ENCODE data around the gene C8G.

DNA sequence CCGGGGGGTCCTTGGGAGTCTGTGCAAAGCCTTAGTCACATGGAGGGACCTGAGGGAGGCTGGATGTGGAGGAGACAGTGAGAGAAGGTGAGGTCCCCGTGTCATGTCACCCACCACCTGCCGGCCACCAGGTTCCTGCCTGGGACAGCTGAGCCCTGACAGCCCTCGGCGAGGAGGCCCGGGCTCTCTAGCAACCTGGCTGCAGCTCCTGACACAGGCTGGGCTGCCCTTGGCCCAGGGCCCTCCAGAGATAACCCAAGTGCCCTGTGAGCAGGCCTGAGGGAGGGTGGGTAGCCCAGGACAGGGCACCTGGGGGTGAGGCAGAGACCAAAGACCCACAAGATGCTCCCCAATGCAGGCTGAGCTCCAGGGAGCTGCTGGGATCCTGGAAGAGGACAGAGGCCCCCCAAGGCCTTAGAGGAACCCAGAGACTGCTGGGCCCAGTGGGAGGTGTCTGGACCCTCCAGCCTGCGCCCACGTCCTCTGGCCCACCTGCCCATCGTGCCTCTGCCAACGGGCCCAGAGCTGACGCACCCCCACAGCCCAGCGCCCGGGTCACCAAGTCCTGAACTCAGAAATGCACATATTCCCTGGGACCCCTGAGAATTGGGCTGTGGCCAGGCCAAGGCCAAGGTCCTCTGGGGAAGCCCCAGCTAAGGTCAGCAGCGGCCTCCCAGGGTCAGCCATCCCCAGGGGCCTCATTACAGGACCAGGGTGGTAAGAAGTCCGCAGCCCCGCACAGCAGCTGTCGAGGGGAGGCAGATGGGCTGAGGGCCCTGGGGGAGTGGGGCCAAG lies 23.5 kb downstream of the C8G start:
- TF ChIP-seq, protein P1, sequence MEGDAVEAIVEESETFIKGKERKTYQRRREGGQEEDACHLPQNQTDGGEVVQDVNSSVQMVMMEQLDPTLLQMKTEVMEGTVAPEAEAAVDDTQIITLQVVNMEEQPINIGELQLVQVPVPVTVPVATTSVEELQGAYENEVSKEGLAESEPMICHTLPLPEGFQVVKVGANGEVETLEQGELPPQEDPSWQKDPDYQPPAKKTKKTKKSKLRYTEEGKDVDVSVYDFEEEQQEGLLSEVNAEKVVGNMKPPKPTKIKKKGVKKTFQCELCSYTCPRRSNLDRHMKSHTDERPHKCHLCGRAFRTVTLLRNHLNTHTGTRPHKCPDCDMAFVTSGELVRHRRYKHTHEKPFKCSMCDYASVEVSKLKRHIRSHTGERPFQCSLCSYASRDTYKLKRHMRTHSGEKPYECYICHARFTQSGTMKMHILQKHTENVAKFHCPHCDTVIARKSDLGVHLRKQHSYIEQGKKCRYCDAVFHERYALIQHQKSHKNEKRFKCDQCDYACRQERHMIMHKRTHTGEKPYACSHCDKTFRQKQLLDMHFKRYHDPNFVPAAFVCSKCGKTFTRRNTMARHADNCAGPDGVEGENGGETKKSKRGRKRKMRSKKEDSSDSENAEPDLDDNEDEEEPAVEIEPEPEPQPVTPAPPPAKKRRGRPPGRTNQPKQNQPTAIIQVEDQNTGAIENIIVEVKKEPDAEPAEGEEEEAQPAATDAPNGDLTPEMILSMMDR (IDR thresholded peaks at IDR 0.05): no peak
- no peak for TF ChIP-seq POLR2A (IDR thresholded peaks at IDR 0.05)

All from prostate gland (tissue), 2 donors.